B cell (primary cell): ENCODE data around the gene GSS. TPM values are rescaled to one million over a fixed set of nuclear protein-coding genes. Genes with fewer than 3 reads are reported as not detected.

ENCODE experiments used
- ATAC-seq: fragments of 200-7000 bp; cut with Tn5 transposase; one replicate; pipeline ENCODE4 v1.10.0; 2021; ENCODE audit warnings: low read depth, mild to moderate bottlenecking, moderate number of reproducible peaks, moderate library complexity
- CTCF ChIA-PET: fragments of 350-600 bp; sonication (Branson Sonifier 250); formaldehyde crosslinking; loops from one replicate; lab custom pipeline; 2021; ENCODE audit warnings: antibody characterized with exemption, inconsistent platforms; lab: Charles Lee
- POLR2A ChIA-PET: fragments of 350-600 bp; sonication (Branson Sonifier 250); formaldehyde crosslinking; loops from one replicate; lab custom pipeline; 2021; ENCODE audit warnings: antibody characterized with exemption; lab: Charles Lee
- DNase-seq: peaks from one replicate; pipeline ENCODE4 v3.0.0; 2013
- H2AFZ ChIP-seq: 2 replicates; pipeline ENCODE4 v1.6.1; 2012; ENCODE audit warnings: mild to moderate bottlenecking, low read depth, low read length; ENCODE audit not compliant: insufficient read depth, poor library complexity, severe bottlenecking
- H3K27ac ChIP-seq, 2 donors: 1 replicate in 1 of 2; 2 replicates in 1 of 2; pipeline ENCODE4 v1.5.1; 2012 to 2013; ENCODE audit warnings: low read length in 2 of 2, mild to moderate bottlenecking in 2 of 2, moderate library complexity in 1 of 2
- H3K27me3 ChIP-seq, 4 experiments: fragments of 200-600 bp in 1 of 4; sonication (generic) in 1 of 4; replicated peaks in 1 of 4; 1 replicate in 2 of 4; 2 replicates in 2 of 4; pipeline versions ENCODE4 v1.6.1 to v1.7.0; 2013 to 2016; ENCODE audit warnings: low read length in 3 of 4, mild to moderate bottlenecking in 2 of 4, mixed read lengths in 1 of 4, moderate library complexity in 1 of 4; ENCODE audit not compliant: insufficient read depth in 4 of 4, control insufficient read depth in 3 of 4; ENCODE audit errors: control extremely low read depth in 1 of 4
- H3K36me3 ChIP-seq, 2 experiments: replicated peaks in 1 of 2; 1 replicate in 1 of 2; 2 replicates in 1 of 2; pipeline versions ENCODE4 v1.6.1 to v1.7.1; 2013; ENCODE audit warnings: low read length in 1 of 2; ENCODE audit not compliant: insufficient read depth in 2 of 2, control insufficient read depth in 1 of 2; ENCODE audit errors: control extremely low read depth in 1 of 2, extremely low read depth in 1 of 2
- H3K4me1 ChIP-seq, 2 donors: fragments of 200-600 bp in 1 of 2; sonication (generic) in 1 of 2; 1 replicate in 1 of 2; 2 replicates in 1 of 2; pipeline versions ENCODE4 v1.5.1 to v1.6.1; 2013 to 2017; ENCODE audit warnings: low read length in 2 of 2; ENCODE audit not compliant: control insufficient read depth in 2 of 2, insufficient read depth in 2 of 2
- H3K4me2 ChIP-seq: replicated peaks from 2 replicates; pipeline ENCODE3; 2012; ENCODE audit warnings: mild to moderate bottlenecking, low read depth, low read length; ENCODE audit not compliant: poor library complexity, severe bottlenecking
- H3K4me3 ChIP-seq, 5 experiments: fragments of 200-600 bp in 1 of 5; sonication (generic) in 1 of 5; 1 replicate in 3 of 5; 2 replicates in 2 of 5; pipeline versions ENCODE4 v1.5.1 to v1.7.0; 2011 to 2016; ENCODE audit warnings: low read length in 4 of 5, mild to moderate bottlenecking in 4 of 5, low read depth in 2 of 5, control low read depth in 1 of 5, moderate library complexity in 1 of 5; ENCODE audit not compliant: insufficient read depth in 1 of 5; ENCODE audit errors: control extremely low read depth in 1 of 5, extremely low read depth in 1 of 5
- H3K79me2 ChIP-seq: fragments of 200-600 bp; sonication (generic); one replicate; pipeline ENCODE4 v1.6.0; 2016; ENCODE audit warnings: low read length; ENCODE audit not compliant: control insufficient read depth, insufficient read depth
- H3K9ac ChIP-seq: fragments of 200-600 bp; sonication (generic); 2 replicates; pipeline ENCODE4 v1.6.1; 2017; ENCODE audit warnings: mild to moderate bottlenecking, low read length, moderate library complexity
- H3K9me3 ChIP-seq, 3 donors: one replicate each; pipeline versions ENCODE4 v1.6.1 to v1.7.1; 2013; ENCODE audit warnings: low read length in 2 of 3; ENCODE audit not compliant: control insufficient read depth in 2 of 3, insufficient read depth in 1 of 3; ENCODE audit errors: control extremely low read depth in 1 of 3
- H4K20me1 ChIP-seq: 2 replicates; pipeline ENCODE4 v1.6.0; 2012; ENCODE audit warnings: mild to moderate bottlenecking, low read length; ENCODE audit not compliant: insufficient read depth, control insufficient read depth, poor library complexity, severe bottlenecking
- H3K27ac Mint-ChIP-seq: one replicate; pipeline ENCODE4 v1.8.0; 2021; ENCODE audit warnings: mixed read lengths
- H3K27me3 Mint-ChIP-seq: one replicate; pipeline ENCODE4 v1.8.0; 2021; ENCODE audit warnings: mixed read lengths
- H3K4me1 Mint-ChIP-seq: one replicate; pipeline ENCODE4 v1.8.0; 2021; ENCODE audit warnings: mixed read lengths
- H3K4me3 Mint-ChIP-seq: one replicate; pipeline ENCODE4 v1.8.0; 2021; ENCODE audit warnings: mixed read lengths
- H3K9me3 Mint-ChIP-seq: one replicate; pipeline ENCODE4 v1.8.0; 2022; ENCODE audit warnings: mixed read lengths; ENCODE audit not compliant: insufficient read depth
- EZH2 ChIP-seq: IDR thresholded peaks from 2 replicates; pipeline ENCODE4 v1.6.1; 2012; ENCODE audit warnings: borderline replicate concordance, low read depth, mild to moderate bottlenecking, moderate library complexity, low read length; ENCODE audit not compliant: insufficient read depth, poor library complexity, severe bottlenecking
- WGBS: methylation state at CpG from one replicate; pipeline ENCODE4 v1.1.5; 2013; ENCODE audit warnings: missing lambda C conversion rate; ENCODE audit not compliant: insufficient coverage; 5-methylcytosine and 5-hydroxymethylcytosine counted together
- intact Hi-C: fragments of 100-400 bp; cut with micrococcal nuclease; formaldehyde crosslinking; loops from one replicate; pipeline ENCODE4 v1.10.0; 2022
- polyA plus RNA-seq: library from polyadenylated mRNA; depleted of rRNA; stranded (reverse); fragments of >200 nt; gene quantifications from 2 replicates; pipeline ENCODE4 v1.2.3, GENCODE V29; 2012
- total RNA-seq, 2 donors: library from RNA; stranded (reverse); fragments of 120-200 nt in 1 of 2; gene quantifications; 1 replicate in 1 of 2; 2 replicates in 1 of 2; pipeline versions ENCODE4 v1.2.3 to v1.2.4, GENCODE V29; 2013 to 2022
- TF ChIP-seq, protein P1 (sequence below): fragments of 200-600 bp; IDR thresholded peaks from one replicate; pipeline ENCODE4 v1.8.0; 2022; ENCODE audit warnings: antibody characterized with exemption, mild to moderate bottlenecking

Gene GSS
- total and polyA plus RNA-seq, 2 donors (not counting 1 experiment from before 2014, with no cell fraction given), result 22.5 to 28.6 TPM

DNA sequence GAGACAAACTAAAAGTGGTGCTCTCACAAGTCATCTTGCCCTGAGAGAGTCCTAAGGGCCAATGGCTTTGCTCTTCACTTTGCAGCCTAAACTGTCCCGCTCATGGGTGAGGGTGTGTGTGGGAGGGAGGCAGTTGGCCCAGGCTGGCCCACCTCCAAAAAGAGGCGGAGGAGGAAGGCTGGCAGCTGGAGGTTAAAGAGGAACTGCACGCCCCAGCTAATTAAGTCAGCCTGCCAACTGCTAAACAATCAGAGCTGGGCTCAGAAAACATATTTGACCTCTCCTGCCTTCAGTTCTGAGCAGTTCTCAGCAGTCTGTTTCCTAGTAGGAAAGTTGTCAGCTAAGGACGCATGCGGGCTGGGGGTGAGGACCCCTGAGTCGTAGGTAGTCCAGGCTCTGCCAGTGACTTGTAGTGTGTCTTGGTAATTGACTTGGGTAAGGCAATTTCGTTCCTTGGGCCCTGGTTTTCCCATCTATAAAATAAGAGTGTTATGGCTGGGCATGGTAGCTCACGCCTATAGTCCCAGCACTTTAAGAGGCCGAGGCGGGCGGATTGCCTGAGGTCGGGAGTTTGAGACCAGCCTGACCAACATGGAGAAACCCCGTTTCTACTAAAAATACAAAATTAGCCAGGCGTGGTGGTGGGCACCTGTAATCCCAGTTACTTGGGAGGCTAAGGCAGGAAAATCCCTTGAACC lies 17.0 kb downstream of the GSS start:
- no peaks in the 10 kb centered on the region for H3K27me3 ChIP-seq
- peaks cover 1 to 12% of the 10 kb centered on the region in 2 experiments for H3K36me3 ChIP-seq
- peaks cover 0 to 6% of the 10 kb centered on the region in 2 donors for H3K4me1 ChIP-seq
- Mint-ChIP-seq H3K4me3 (no peak overlapping the region), H3K4me1 (peaks cover 7% of the 10 kb centered on the region), H3K27ac (peak overlapping the region; percentile 85), H3K9me3 (no peaks in the 10 kb centered on the region), H3K27me3 (no peaks in the 10 kb centered on the region)
- peak overlapping the region; percentile 4 for H2AFZ ChIP-seq
- ATAC-seq (no peak), DNase-seq (peak; percentile 16)
- H3K27ac ChIP-seq, result peak overlapping the region in 1 of 2 donors; percentile 29
- intact Hi-C loops, result no loop called here
- H3K9me3 ChIP-seq, result no peaks in the 10 kb centered on the region
- no peak overlapping the region for H3K9ac ChIP-seq
- POLR2A ChIA-PET, result no interaction called here
- CTCF ChIA-PET, result interaction anchor here (0.6 kb wide), 1 partner anchor 58 kb away, joined by 3 read pairs; no protein-coding TSS in a partner anchor
- no peaks in the 10 kb centered on the region for H4K20me1 ChIP-seq
- no peak overlapping the region for H3K4me3 ChIP-seq
- no peaks in the 10 kb centered on the region for H3K79me2 ChIP-seq
- TF ChIP-seq EZH2, result no peak
- TF ChIP-seq, protein P1, sequence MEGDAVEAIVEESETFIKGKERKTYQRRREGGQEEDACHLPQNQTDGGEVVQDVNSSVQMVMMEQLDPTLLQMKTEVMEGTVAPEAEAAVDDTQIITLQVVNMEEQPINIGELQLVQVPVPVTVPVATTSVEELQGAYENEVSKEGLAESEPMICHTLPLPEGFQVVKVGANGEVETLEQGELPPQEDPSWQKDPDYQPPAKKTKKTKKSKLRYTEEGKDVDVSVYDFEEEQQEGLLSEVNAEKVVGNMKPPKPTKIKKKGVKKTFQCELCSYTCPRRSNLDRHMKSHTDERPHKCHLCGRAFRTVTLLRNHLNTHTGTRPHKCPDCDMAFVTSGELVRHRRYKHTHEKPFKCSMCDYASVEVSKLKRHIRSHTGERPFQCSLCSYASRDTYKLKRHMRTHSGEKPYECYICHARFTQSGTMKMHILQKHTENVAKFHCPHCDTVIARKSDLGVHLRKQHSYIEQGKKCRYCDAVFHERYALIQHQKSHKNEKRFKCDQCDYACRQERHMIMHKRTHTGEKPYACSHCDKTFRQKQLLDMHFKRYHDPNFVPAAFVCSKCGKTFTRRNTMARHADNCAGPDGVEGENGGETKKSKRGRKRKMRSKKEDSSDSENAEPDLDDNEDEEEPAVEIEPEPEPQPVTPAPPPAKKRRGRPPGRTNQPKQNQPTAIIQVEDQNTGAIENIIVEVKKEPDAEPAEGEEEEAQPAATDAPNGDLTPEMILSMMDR, result no peak
- H3K4me2 ChIP-seq, result no peak overlapping the region
- WGBS, result 34% methylated on average over 5 of the region's 14 CpGs

- ChIA-PET POLR2A (no interaction called here), CTCF (no interaction called here)
- H3K79me2 ChIP-seq, result no peaks in the 10 kb centered on the region
- H3K27me3 ChIP-seq, result no peaks in the 10 kb centered on the region
- no peaks in the 10 kb centered on the region for H4K20me1 ChIP-seq
- TF ChIP-seq EZH2, result no peak
- TF ChIP-seq, protein P1, result no peak
- DNase-seq (no peak), ATAC-seq (no peak)
- H3K4me3 ChIP-seq, result no peak overlapping the region
- no peaks in the 10 kb centered on the region for H3K9me3 ChIP-seq
- Mint-ChIP-seq H3K27ac (no peak overlapping the region), H3K9me3 (no peaks in the 10 kb centered on the region), H3K4me1 (no peaks in the 10 kb centered on the region), H3K27me3 (no peaks in the 10 kb centered on the region), H3K4me3 (no peak overlapping the region)
- H3K36me3 ChIP-seq, result peaks cover 0 to 11% of the 10 kb centered on the region in 2 experiments
- WGBS, result 95% methylated on average over 6 of the region's 7 CpGs
- no peak overlapping the region for H3K4me2 ChIP-seq
- no peak overlapping the region for H2AFZ ChIP-seq
- H3K9ac ChIP-seq, result no peak overlapping the region
- intact Hi-C loops, result no loop called here
- H3K4me1 ChIP-seq, result no peaks in the 10 kb centered on the region
- H3K27ac ChIP-seq, result no peak overlapping the region
Measured at GRCh38 chr20:34931771-34932170, 23.8 kb downstream of the GSS start.
